Thymus (tissue), 11 donors: ENCODE data around the gene GRAMD2A. TPM values are rescaled to one million over a fixed set of nuclear protein-coding genes. Genes with fewer than 3 reads are reported as not detected.

ENCODE experiments used
- DNase-seq, 9 donors: peaks; one replicate each; pipeline ENCODE4 v3.0.0-alpha.2; 2013; ENCODE audit warnings: low spot score in 9 of 9, low read depth in 6 of 9, missing footprints in 1 of 9
- H3K27ac ChIP-seq, 2 donors: one replicate each; pipeline ENCODE4 v1.5.1; 2013; ENCODE audit warnings: control low read depth in 1 of 2, low read depth in 1 of 2, low read length in 1 of 2, mild to moderate bottlenecking in 1 of 2, moderate library complexity in 1 of 2
- H3K27me3 ChIP-seq, 2 donors: one replicate each; pipeline ENCODE4 v1.5.1; 2013; ENCODE audit warnings: low read length in 1 of 2; ENCODE audit not compliant: control insufficient read depth in 2 of 2, insufficient read depth in 1 of 2
- H3K36me3 ChIP-seq, 2 donors: one replicate each; pipeline ENCODE4 v1.5.1; 2013; ENCODE audit warnings: low read length in 1 of 2, mild to moderate bottlenecking in 1 of 2, moderate library complexity in 1 of 2; ENCODE audit not compliant: control insufficient read depth in 2 of 2, insufficient read depth in 2 of 2
- H3K4me1 ChIP-seq, 2 donors: one replicate each; pipeline ENCODE4 v1.5.1; 2013; ENCODE audit warnings: low read length in 2 of 2; ENCODE audit not compliant: control insufficient read depth in 2 of 2, insufficient read depth in 2 of 2
- H3K4me3 ChIP-seq, 2 donors: one replicate each; pipeline ENCODE4 v1.5.1; 2013; ENCODE audit warnings: low read length in 2 of 2, control low read depth in 1 of 2, mild to moderate bottlenecking in 1 of 2
- H3K9me3 ChIP-seq, 2 donors: one replicate each; pipeline ENCODE4 v1.5.1; 2013; ENCODE audit warnings: low read length in 1 of 2, mild to moderate bottlenecking in 1 of 2; ENCODE audit not compliant: control insufficient read depth in 2 of 2, insufficient read depth in 1 of 2
- WGBS: extraction: QIAGEN DNeasy Blood & Tissue Kit; methylation state at CpG from one replicate; pipeline ENCODE4 v1.1.7; 2013; 5-methylcytosine and 5-hydroxymethylcytosine counted together
- polyA plus RNA-seq: library from polyadenylated mRNA; stranded (reverse); fragments of 200-250 nt; gene quantifications from one replicate; pipeline ENCODE4 v1.2.3, GENCODE V29; 2013
- total RNA-seq: library from RNA; stranded (reverse); fragments of 120-200 nt; gene quantifications from one replicate; pipeline ENCODE4 v1.2.4, GENCODE V29; 2013
- donor health status: healthy.

GRAMD2A gene
- total and polyA plus RNA-seq, 2 donors, result 0.47 to 0.52 TPM

GRCh38 chr15:72167445-72167844 lies 30.1 kb downstream of the GRAMD2A start:
- no peak for DNase-seq
- Histone ChIP-seq H3K36me3 (no peaks in the 10 kb centered on the region), H3K4me3 (no peak overlapping the region), H3K4me1 (peaks cover 0 to 18% of the 10 kb centered on the region in 2 donors), H3K27me3 (no peaks in the 10 kb centered on the region), H3K27ac (no peak overlapping the region), H3K9me3 (no peaks in the 10 kb centered on the region)
- 79% methylated on average over 6 of the region's 6 CpGs for WGBS

GRCh38 chr15:72166716-72167417 lies 30.7 kb downstream of the GRAMD2A start:
- no peaks in the 10 kb centered on the region for H3K27me3 ChIP-seq
- H3K9me3 ChIP-seq, result no peaks in the 10 kb centered on the region
- H3K36me3 ChIP-seq, result no peaks in the 10 kb centered on the region
- H3K27ac ChIP-seq, result no peak overlapping the region
- H3K4me3 ChIP-seq, result no peak overlapping the region
- peaks cover 0 to 18% of the 10 kb centered on the region in 2 donors for H3K4me1 ChIP-seq
- WGBS, result 96% methylated on average over 5 of the region's 5 CpGs
- DNase-seq, result no peak

DNA sequence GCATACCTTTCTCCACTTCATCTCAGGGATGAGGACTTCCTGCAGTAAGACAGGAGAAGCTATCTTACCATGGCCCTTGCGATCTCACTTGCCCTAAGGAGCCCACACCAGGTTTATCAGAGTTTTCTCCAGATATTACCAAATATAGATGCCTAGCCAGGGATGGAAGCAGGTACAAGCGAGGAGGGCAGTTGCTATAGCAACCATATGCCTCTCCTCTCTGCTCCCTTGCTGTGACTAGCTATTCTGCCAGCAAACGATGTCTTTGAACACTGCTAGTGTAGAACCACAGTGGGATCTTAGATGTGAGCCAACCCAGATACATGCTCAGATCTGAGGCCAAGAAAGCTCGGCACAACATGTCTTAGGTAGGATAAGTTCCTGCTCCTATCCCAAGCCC lies 33.9 kb downstream of the GRAMD2A start:
- DNase-seq, result peak in 1 of 9 donors; percentile 10
- Histone ChIP-seq H3K36me3 (no peaks in the 10 kb centered on the region), H3K4me1 (peaks cover 0 to 9% of the 10 kb centered on the region in 2 donors), H3K9me3 (no peaks in the 10 kb centered on the region), H3K27ac (no peak overlapping the region), H3K27me3 (no peaks in the 10 kb centered on the region), H3K4me3 (no peak overlapping the region)
- WGBS, result 89% methylated on average over 4 of the region's 4 CpGs

GRCh38 chr15:72162569-72162968 lies 35.0 kb downstream of the GRAMD2A start:
- Histone ChIP-seq H3K9me3 (no peaks in the 10 kb centered on the region), H3K4me1 (no peaks in the 10 kb centered on the region), H3K27me3 (no peaks in the 10 kb centered on the region), H3K4me3 (no peak overlapping the region), H3K27ac (no peak overlapping the region), H3K36me3 (no peaks in the 10 kb centered on the region)
- DNase-seq, result no peak
- WGBS, result 94% methylated on average over 5 of the region's 5 CpGs

GRCh38 chr15:72161361-72162132 lies 36.0 kb downstream of the GRAMD2A start:
- H3K9me3 ChIP-seq, result no peaks in the 10 kb centered on the region
- H3K4me1 ChIP-seq, result no peaks in the 10 kb centered on the region
- WGBS, result 95% methylated on average over 7 of the region's 7 CpGs
- H3K36me3 ChIP-seq, result no peaks in the 10 kb centered on the region
- no peak overlapping the region for H3K4me3 ChIP-seq
- no peak overlapping the region for H3K27ac ChIP-seq
- DNase-seq, result no peak
- no peaks in the 10 kb centered on the region for H3K27me3 ChIP-seq

DNA sequence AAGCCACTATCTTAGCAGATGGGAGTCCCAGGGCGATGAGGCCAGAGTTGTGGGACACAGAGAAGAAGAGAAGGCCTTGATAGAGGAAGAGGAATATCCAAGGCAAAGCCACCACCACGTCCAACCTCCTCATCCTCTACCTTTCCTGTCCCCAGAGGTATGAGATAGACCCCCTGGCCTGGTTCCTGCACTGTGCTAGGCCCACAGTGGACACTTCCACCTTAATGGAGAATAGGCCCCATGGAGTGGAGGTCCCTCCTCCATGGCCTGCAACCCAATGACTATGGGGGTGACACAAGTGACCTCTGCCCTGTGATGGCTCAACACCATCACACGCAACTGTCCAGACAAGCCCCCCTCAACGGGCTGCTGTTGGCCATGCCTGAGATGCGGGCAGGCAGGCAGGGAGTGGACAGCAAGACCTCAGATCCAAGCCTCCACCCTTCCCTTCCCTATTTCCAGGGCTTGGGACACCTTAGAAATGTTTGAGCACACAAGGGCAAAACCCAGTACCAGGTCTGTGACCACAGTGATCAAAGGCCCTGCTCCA lies 36.8 kb downstream of the GRAMD2A start:
- H3K36me3 ChIP-seq, result no peaks in the 10 kb centered on the region
- no peak overlapping the region for H3K27ac ChIP-seq
- DNase-seq, result no peak
- WGBS, result 96% methylated on average over 5 of the region's 5 CpGs
- no peaks in the 10 kb centered on the region for H3K27me3 ChIP-seq
- H3K9me3 ChIP-seq, result no peaks in the 10 kb centered on the region
- H3K4me3 ChIP-seq, result no peak overlapping the region
- H3K4me1 ChIP-seq, result peaks cover 0 to 2% of the 10 kb centered on the region in 2 donors

DNA sequence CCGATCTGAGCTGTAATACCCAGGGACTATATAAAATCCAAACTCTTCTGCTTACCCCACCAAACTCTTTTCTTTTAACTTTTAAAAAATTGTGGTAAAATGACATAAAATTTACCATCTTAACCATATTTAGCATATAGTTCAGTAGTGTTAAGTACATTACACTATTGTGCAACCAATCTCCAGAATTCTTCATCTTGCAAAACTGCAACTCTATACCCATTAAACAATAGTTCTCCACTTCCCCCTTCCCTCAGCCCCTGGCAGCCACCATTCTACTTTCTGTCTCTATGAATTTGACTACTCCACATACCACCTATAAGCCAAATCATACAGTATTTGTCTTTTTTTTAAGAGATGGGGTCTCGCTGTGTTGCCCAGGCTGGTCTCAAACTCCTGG lies 40.7 kb downstream of the GRAMD2A start:
- 95% methylated on average over 2 of the region's 2 CpGs for WGBS
- DNase-seq, result no peak
- Histone ChIP-seq H3K4me3 (no peak overlapping the region), H3K9me3 (no peaks in the 10 kb centered on the region), H3K27me3 (no peaks in the 10 kb centered on the region), H3K4me1 (peaks cover 0 to 2% of the 10 kb centered on the region in 2 donors), H3K27ac (no peak overlapping the region), H3K36me3 (no peaks in the 10 kb centered on the region)

DNA sequence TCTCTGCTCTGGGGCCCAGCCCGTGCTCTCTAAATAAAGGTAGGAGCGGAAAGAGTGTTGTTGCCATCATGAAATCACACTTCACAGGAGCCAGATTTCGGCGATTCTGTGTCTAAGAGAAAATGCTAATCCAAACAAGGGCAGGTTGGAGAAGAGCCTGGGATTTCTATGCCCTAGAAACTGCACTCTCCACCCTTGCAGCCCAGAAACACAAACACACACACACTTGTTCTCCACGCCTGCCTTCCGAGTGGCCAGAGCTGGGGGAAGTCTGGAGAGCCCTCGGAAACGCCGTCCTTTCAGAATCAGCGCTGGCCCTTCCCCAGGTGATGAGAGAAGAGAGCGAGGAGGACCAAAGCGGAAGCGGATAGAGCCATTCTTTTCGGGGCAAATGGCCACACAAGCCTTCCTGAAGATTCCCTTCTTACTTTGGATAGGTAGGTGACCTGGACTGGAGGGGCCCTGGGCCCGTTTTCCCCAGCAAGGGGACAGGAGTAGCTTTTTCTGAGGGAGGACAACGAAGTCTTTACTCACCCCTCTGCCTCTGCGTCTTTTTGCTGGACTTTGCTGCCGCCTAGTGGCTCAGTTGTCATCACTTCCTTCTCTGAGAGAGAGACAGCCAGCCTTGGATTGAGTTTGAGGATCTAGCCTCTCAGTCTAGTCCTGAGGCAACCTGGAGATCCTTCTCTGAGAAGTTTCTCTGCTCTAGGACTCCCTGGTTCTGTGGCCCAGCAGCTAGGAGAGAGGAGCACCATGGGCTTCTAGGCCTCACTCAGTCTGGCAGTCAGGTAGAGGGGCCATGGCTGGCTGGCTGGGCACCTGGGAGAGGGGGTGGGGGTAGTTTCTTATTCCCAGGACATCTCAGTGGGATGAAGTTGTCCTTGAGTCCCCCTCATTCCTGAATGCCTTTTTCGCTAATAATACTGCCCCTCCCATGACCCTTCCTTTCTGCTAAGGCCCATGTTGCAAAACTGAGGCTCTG lies 41.7 kb downstream of the GRAMD2A start:
- WGBS, result 22% methylated on average over 19 of the region's 19 CpGs
- peak; percentile 42 to 88 (median 74) for DNase-seq
- Histone ChIP-seq H3K4me3 (peak overlapping the region; percentile 25 to 49), H3K27me3 (no peaks in the 10 kb centered on the region), H3K4me1 (peaks cover 0 to 2% of the 10 kb centered on the region in 2 donors), H3K27ac (no peak overlapping the region), H3K9me3 (no peaks in the 10 kb centered on the region), H3K36me3 (no peaks in the 10 kb centered on the region)
